Osteoblast (primary cell): ENCODE measurements around the gene PAFAH2. TPM values are rescaled to one million over a fixed set of nuclear protein-coding genes. Genes with fewer than 3 reads are reported as not detected.

Experiments used
- DNase-seq: peaks from one replicate; pipeline ENCODE4 v3.0.0; 2011; ENCODE audit warnings: low spot score, mixed read lengths; ENCODE audit not compliant: insufficient read length; ENCODE audit errors: missing footprints
- H2AFZ ChIP-seq: 2 replicates; pipeline ENCODE4 v1.6.0; 2011; ENCODE audit warnings: mild to moderate bottlenecking, low read length
- H3K27ac ChIP-seq: 2 replicates; pipeline ENCODE4 v1.5.1; 2011; ENCODE audit warnings: mild to moderate bottlenecking, low read depth, low read length, moderate library complexity
- H3K27me3 ChIP-seq: 2 replicates; pipeline ENCODE4 v1.6.0; 2012; ENCODE audit warnings: mild to moderate bottlenecking, control low read depth, inconsistent platforms, low read length, moderate library complexity; ENCODE audit not compliant: insufficient read depth
- H3K36me3 ChIP-seq: 2 replicates; pipeline ENCODE4 v1.5.1; 2011; ENCODE audit warnings: mild to moderate bottlenecking, low read length, control low read depth, moderate library complexity; ENCODE audit not compliant: insufficient read depth
- H3K4me1 ChIP-seq: 2 replicates; pipeline ENCODE4 v1.5.1; 2011; ENCODE audit warnings: mild to moderate bottlenecking, low read length, control low read depth, moderate library complexity; ENCODE audit not compliant: insufficient read depth
- H3K4me2 ChIP-seq: 2 replicates; pipeline ENCODE4 v1.6.0; 2011; ENCODE audit warnings: mild to moderate bottlenecking, low read length; ENCODE audit not compliant: insufficient read depth
- H3K4me3 ChIP-seq: fragments of 200-600 bp; sonication (generic); 3 replicates; pipeline ENCODE4 v1.5.1; 2012; ENCODE audit warnings: mild to moderate bottlenecking, low read length, inconsistent platforms; ENCODE audit not compliant: insufficient read depth
- H3K79me2 ChIP-seq: 2 replicates; pipeline ENCODE4 v1.6.0; 2012; ENCODE audit warnings: mild to moderate bottlenecking, low read length, control low read depth, inconsistent platforms; ENCODE audit not compliant: insufficient read depth
- H3K9me3 ChIP-seq: 2 replicates; pipeline ENCODE4 v1.5.1; 2011; ENCODE audit warnings: low read depth, low read length, control low read depth
- H4K20me1 ChIP-seq: 2 replicates; pipeline ENCODE4 v1.6.0; 2012; ENCODE audit warnings: mild to moderate bottlenecking, low read length, control low read depth; ENCODE audit not compliant: insufficient read depth
- CTCF ChIP-seq: IDR thresholded peaks from 2 replicates; pipeline ENCODE4 v1.5.1; 2011; ENCODE audit warnings: mild to moderate bottlenecking, low read depth, low read length, moderate library complexity; ENCODE audit errors: extremely low read depth
- total RNA-seq: library from RNA; depleted of rRNA; stranded (reverse); fragments of >200 nt; gene quantifications from 2 replicates; pipeline ENCODE4 v1.2.3, GENCODE V29; 2012

The PAFAH2 gene
- total RNA-seq, 1 donor, result 6.9 TPM

- Histone ChIP-seq H4K20me1 (no peaks in the 10 kb centered on the region), H3K4me2 (no peak overlapping the region), H3K4me3 (no peak overlapping the region), H3K9me3 (no peaks in the 10 kb centered on the region), H3K27me3 (no peaks in the 10 kb centered on the region), H3K4me1 (peaks cover 16% of the 10 kb centered on the region), H2AFZ (no peak overlapping the region), H3K36me3 (peaks cover 4% of the 10 kb centered on the region), H3K27ac (no peak overlapping the region), H3K79me2 (peaks cover 5% of the 10 kb centered on the region)
- no peak for DNase-seq
- no peak for TF ChIP-seq CTCF
Observed at GRCh38 chr1:25992689-25993171, 5.1 kb downstream of the PAFAH2 start.

- TF ChIP-seq CTCF, result no peak
- no peaks in the 10 kb centered on the region for H3K9me3 ChIP-seq
- no peak overlapping the region for H3K27ac ChIP-seq
- H2AFZ ChIP-seq, result no peak overlapping the region
- no peaks in the 10 kb centered on the region for H3K27me3 ChIP-seq
- no peak overlapping the region for H3K4me3 ChIP-seq
- H4K20me1 ChIP-seq, result no peaks in the 10 kb centered on the region
- DNase-seq, result no peak
- H3K36me3 ChIP-seq, result peaks cover 4% of the 10 kb centered on the region
- H3K79me2 ChIP-seq, result peaks cover 2% of the 10 kb centered on the region
- no peak overlapping the region for H3K4me2 ChIP-seq
- H3K4me1 ChIP-seq, result peaks cover 12% of the 10 kb centered on the region
Observed at GRCh38 chr1:25991937-25992688, 5.8 kb downstream of the PAFAH2 start.

- TF ChIP-seq CTCF, result no peak
- H3K4me3 ChIP-seq, result no peak overlapping the region
- no peak overlapping the region for H3K4me2 ChIP-seq
- H4K20me1 ChIP-seq, result no peaks in the 10 kb centered on the region
- DNase-seq, result peak; percentile 54
- H3K27me3 ChIP-seq, result no peaks in the 10 kb centered on the region
- peaks cover 2% of the 10 kb centered on the region for H3K79me2 ChIP-seq
- no peak overlapping the region for H2AFZ ChIP-seq
- H3K4me1 ChIP-seq, result peaks cover 7% of the 10 kb centered on the region
- H3K27ac ChIP-seq, result no peak overlapping the region
- no peaks in the 10 kb centered on the region for H3K9me3 ChIP-seq
- peaks cover 6% of the 10 kb centered on the region for H3K36me3 ChIP-seq
Observed at GRCh38 chr1:25990702-25991395, 7.0 kb downstream of the PAFAH2 start.

- H3K4me2 ChIP-seq, result no peak overlapping the region
- peaks cover 2% of the 10 kb centered on the region for H3K79me2 ChIP-seq
- no peak for TF ChIP-seq CTCF
Observed at GRCh38 chr1:25990251-25990650, 7.6 kb downstream of the PAFAH2 start.

More at GRCh38 chr1:25990251-25990650, 7.6 kb downstream of the PAFAH2 start:
- H3K27me3 ChIP-seq, result no peaks in the 10 kb centered on the region
- H3K36me3 ChIP-seq, result peaks cover 10% of the 10 kb centered on the region
- no peak overlapping the region for H2AFZ ChIP-seq
- no peaks in the 10 kb centered on the region for H4K20me1 ChIP-seq
- no peak for DNase-seq
- peaks cover 7% of the 10 kb centered on the region for H3K4me1 ChIP-seq
- H3K4me3 ChIP-seq, result no peak overlapping the region
- no peak overlapping the region for H3K27ac ChIP-seq
- H3K9me3 ChIP-seq, result no peaks in the 10 kb centered on the region
